LNCAP (cell line): ENCODE measurements around the gene TTC39B.

Experiments used
- TF ChIP-seq, protein P1 (sequence below): fragments of 450-650 bp; IDR thresholded peaks from 2 replicates; pipeline ENCODE4 v1.5.1; 2017; ENCODE audit warnings: mild to moderate bottlenecking

Gene TTC39B

DNA sequence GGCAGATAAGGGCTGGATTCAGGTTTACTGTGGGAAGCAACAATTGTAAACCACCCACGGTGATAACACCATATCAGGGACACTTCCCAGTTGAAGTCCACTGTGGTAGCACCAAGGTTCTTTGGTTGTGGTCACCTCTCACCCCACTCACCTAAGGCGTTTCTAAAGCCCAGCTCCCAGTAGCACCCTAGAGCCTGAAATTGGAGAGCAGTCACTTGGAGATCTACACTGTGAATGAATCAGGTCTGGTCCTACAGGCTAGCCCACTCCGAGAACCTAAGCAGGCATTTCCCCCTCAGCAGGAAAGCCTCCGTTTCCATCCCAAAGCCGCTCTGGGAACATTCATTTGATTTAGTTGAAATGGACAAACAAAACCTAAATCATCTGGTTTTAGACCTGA is 191.3 kb downstream of the TTC39B start:
- TF ChIP-seq, protein P1, sequence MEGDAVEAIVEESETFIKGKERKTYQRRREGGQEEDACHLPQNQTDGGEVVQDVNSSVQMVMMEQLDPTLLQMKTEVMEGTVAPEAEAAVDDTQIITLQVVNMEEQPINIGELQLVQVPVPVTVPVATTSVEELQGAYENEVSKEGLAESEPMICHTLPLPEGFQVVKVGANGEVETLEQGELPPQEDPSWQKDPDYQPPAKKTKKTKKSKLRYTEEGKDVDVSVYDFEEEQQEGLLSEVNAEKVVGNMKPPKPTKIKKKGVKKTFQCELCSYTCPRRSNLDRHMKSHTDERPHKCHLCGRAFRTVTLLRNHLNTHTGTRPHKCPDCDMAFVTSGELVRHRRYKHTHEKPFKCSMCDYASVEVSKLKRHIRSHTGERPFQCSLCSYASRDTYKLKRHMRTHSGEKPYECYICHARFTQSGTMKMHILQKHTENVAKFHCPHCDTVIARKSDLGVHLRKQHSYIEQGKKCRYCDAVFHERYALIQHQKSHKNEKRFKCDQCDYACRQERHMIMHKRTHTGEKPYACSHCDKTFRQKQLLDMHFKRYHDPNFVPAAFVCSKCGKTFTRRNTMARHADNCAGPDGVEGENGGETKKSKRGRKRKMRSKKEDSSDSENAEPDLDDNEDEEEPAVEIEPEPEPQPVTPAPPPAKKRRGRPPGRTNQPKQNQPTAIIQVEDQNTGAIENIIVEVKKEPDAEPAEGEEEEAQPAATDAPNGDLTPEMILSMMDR: no peak

DNA sequence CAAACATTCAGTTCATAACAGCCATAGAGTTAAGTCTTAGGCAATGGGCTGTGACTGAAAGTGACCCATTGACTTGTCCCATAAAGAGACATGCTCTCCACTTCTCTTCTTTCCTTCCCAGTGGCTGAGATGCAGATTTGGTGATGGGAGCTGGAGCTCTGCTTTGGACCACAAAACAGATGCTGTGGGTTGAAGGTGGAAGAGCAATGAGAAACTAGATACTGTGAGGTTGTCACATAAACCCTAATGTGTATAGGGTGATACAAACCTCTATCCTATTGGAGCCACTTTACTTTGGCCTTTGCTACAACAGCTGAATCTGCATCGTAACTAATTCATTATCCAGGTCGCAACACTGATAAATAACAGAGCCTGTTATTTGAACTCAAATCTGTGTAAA is 192.0 kb downstream of the TTC39B start:
- TF ChIP-seq, protein P1: no peak
